ENCODE data around the gene HTRA1.

DNA sequence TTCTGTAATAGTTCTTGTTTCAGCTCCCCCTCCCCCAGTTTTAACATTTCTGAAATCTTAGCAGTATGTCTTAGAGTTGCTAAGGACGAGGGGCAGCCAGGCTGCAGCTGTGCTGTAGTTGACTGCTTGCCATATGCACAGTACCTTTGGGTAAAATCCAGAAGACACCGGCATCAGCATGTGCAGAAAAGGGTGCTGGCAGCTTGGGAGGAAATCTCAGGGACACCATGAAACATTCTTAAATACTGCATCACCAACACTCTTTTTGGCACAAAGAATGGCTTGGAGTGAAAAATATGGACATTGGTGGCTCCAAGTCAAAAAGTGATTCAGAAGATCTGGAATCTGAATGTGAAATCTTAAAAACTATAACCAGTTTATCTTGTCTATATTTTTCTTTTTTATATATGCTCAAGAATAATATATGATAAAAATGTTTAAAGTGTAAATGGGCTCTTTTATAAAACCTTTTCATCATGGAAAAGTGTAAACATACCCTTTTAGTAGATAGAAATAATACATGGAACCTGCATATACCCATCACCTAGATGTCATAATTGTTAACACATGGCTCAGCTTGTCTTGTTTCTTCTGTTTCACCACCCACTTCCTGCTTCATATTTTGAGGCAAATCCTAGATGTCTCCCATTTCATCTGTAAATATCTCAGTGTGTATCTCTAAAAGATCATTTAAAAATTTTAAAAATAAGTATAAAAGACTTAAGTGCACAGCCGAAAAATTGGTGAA, 41.3 kb upstream of the HTRA1 start:
- TF ChIP-seq CTCF (conservative IDR thresholded peaks at IDR 0.05; ENCODE audit: low read length) = no peak
- no peak for TF ChIP-seq EZH2phosphoT487 (IDR thresholded peaks at IDR 0.05; ENCODE audit: borderline replicate concordance)

Data from Loucy (cell line).